Mesodermal cell (in vitro differentiated cells): ENCODE measurements around the gene RARS1. TPM values are rescaled to one million over a fixed set of nuclear protein-coding genes. Genes with fewer than 3 reads are reported as not detected.

Source experiments
- H3K27ac ChIP-seq: 2 replicates; pipeline ENCODE4 v1.7.0; 2013; ENCODE audit warnings: mild to moderate bottlenecking, low read depth, low read length, moderate library complexity; ENCODE audit not compliant: severe bottlenecking
- H3K36me3 ChIP-seq: 2 replicates; pipeline ENCODE4 v1.7.1; 2013; ENCODE audit warnings: mild to moderate bottlenecking, low read length, moderate library complexity; ENCODE audit not compliant: control insufficient read depth, insufficient read depth
- H3K4me1 ChIP-seq: one replicate; pipeline ENCODE4 v1.7.1; 2013; ENCODE audit warnings: mild to moderate bottlenecking, low read length; ENCODE audit not compliant: insufficient read depth, control insufficient read depth, poor library complexity, severe bottlenecking
- H3K4me3 ChIP-seq: 2 replicates; pipeline ENCODE4 v1.7.0; 2013; ENCODE audit warnings: low read length, control low read depth, mild to moderate bottlenecking; ENCODE audit not compliant: insufficient read depth, poor library complexity, severe bottlenecking; ENCODE audit errors: extremely low read depth
- H3K9me3 ChIP-seq: 2 replicates; pipeline ENCODE4 v1.7.1; 2013; ENCODE audit warnings: mild to moderate bottlenecking, low read length, moderate library complexity; ENCODE audit not compliant: control insufficient read depth
- WGBS, 2 experiments: methylation state at CpG; one replicate each; pipeline ENCODE4 v1.1.5; 2013; ENCODE audit warnings: missing lambda C conversion rate in 2 of 2; ENCODE audit not compliant: insufficient coverage in 2 of 2; 5-methylcytosine and 5-hydroxymethylcytosine counted together
- polyA plus RNA-seq, 2 experiments: library from polyadenylated mRNA; stranded (reverse); fragments of 50-300 nt; gene quantifications; one replicate each; pipeline ENCODE4 v1.2.3, GENCODE V29; 2013

Gene RARS1
- polyA plus RNA-seq (2013, experiment 1 of 2), result 106 TPM
- polyA plus RNA-seq (2013, experiment 2 of 2), result 115 TPM

GRCh38 chr5:168486136-168486879 is at the start of gene RARS1:
RARS1 (plus strand) TSS chr5:168486471; CDS start chr5:168486499, 28 bp downstream.
- H3K27ac ChIP-seq, result peak within 1 kb of the TSS; percentile 57
- H3K9me3 ChIP-seq, result no peaks in the 10 kb centered on the region
- peaks cover 38% of the 10 kb centered on the region for H3K36me3 ChIP-seq
- 2% methylated on average over 29 to 30 of the region's 40 CpGs for WGBS, 2 experiments
- H3K4me1 ChIP-seq, result peaks cover 7% of the 10 kb centered on the region
- H3K4me3 ChIP-seq, result peak within 1 kb of the TSS; percentile 99

GRCh38 chr5:168438349-168438748 is 47.9 kb upstream of the RARS1 start:
- H3K4me3 ChIP-seq, result no peak overlapping the region
- peaks cover 12% of the 10 kb centered on the region for H3K4me1 ChIP-seq
- 79 to 98% methylated on average over 2 to 4 of the region's 5 CpGs for whole genome bisulfite sequencing, 2 experiments

GRCh38 chr5:168443533-168443932 is 42.7 kb upstream of the RARS1 start:
- no peaks in the 10 kb centered on the region for H3K4me1 ChIP-seq
- peaks cover 29% of the 10 kb centered on the region for H3K36me3 ChIP-seq
- no peak overlapping the region for H3K27ac ChIP-seq
- no peaks in the 10 kb centered on the region for H3K9me3 ChIP-seq
- no peak overlapping the region for H3K4me3 ChIP-seq

More at GRCh38 chr5:168438349-168438748, 47.9 kb upstream of the RARS1 start:
- Histone ChIP-seq H3K36me3 (peaks cover 27% of the 10 kb centered on the region), H3K9me3 (no peaks in the 10 kb centered on the region), H3K27ac (no peak overlapping the region)

- Histone ChIP-seq H3K36me3 (peaks cover 29% of the 10 kb centered on the region), H3K9me3 (no peaks in the 10 kb centered on the region), H3K27ac (no peak overlapping the region), H3K4me1 (no peaks in the 10 kb centered on the region), H3K4me3 (no peak overlapping the region)
- 84 to 93% methylated on average over 2 to 3 of the region's 4 CpGs for WGBS, 2 experiments
Measured at GRCh38 chr5:168443950-168444700, 42.1 kb upstream of the RARS1 start.

- Histone ChIP-seq H3K4me3 (no peak overlapping the region), H3K36me3 (peaks cover 21% of the 10 kb centered on the region), H3K4me1 (no peaks in the 10 kb centered on the region), H3K9me3 (no peaks in the 10 kb centered on the region), H3K27ac (no peak overlapping the region)
- WGBS, 2 experiments, result 85 to 91% methylated on average over 9 of the region's 10 CpGs
Measured at GRCh38 chr5:168446983-168447619, 39.2 kb upstream of the RARS1 start.

GRCh38 chr5:168447808-168448207 is 38.5 kb upstream of the RARS1 start:
- Histone ChIP-seq H3K4me1 (no peaks in the 10 kb centered on the region), H3K27ac (peak overlapping the region; percentile 32), H3K4me3 (no peak overlapping the region), H3K9me3 (no peaks in the 10 kb centered on the region), H3K36me3 (peaks cover 21% of the 10 kb centered on the region)
- 49 to 74% methylated on average over 2 to 4 of the region's 4 CpGs for WGBS, 2 experiments

GRCh38 chr5:168449166-168449565 is 37.1 kb upstream of the RARS1 start:
- Histone ChIP-seq H3K36me3 (peaks cover 18% of the 10 kb centered on the region), H3K9me3 (no peaks in the 10 kb centered on the region), H3K27ac (no peak overlapping the region), H3K4me3 (no peak overlapping the region), H3K4me1 (no peaks in the 10 kb centered on the region)
- 83% methylated on average over 1 of the region's 2 CpGs; no CpG with 5 or more reads in 1 of the 2 experiments for WGBS, 2 experiments

GRCh38 chr5:168451565-168451964 is 34.7 kb upstream of the RARS1 start:
- 100% methylated on average over 1 to 2 of the region's 3 CpGs for WGBS, 2 experiments
- Histone ChIP-seq H3K36me3 (peaks cover 23% of the 10 kb centered on the region), H3K4me3 (no peak overlapping the region), H3K9me3 (no peaks in the 10 kb centered on the region), H3K4me1 (no peaks in the 10 kb centered on the region), H3K27ac (no peak overlapping the region)

GRCh38 chr5:168455201-168455600 is 31.1 kb upstream of the RARS1 start:
- no peak overlapping the region for H3K4me3 ChIP-seq
- WGBS, 2 experiments, result 93 to 97% methylated on average over 12 of the region's 12 CpGs
- H3K27ac ChIP-seq, result no peak overlapping the region
- peaks cover 9% of the 10 kb centered on the region for H3K9me3 ChIP-seq
- H3K4me1 ChIP-seq, result no peaks in the 10 kb centered on the region
- H3K36me3 ChIP-seq, result peaks cover 53% of the 10 kb centered on the region

- H3K27ac ChIP-seq, result no peak overlapping the region
- 76 to 86% methylated on average over 3 of the region's 3 CpGs for WGBS, 2 experiments
- H3K4me1 ChIP-seq, result no peaks in the 10 kb centered on the region
- H3K4me3 ChIP-seq, result no peak overlapping the region
- H3K36me3 ChIP-seq, result peaks cover 59% of the 10 kb centered on the region
- H3K9me3 ChIP-seq, result peaks cover 9% of the 10 kb centered on the region
Measured at GRCh38 chr5:168457542-168457941, 28.7 kb upstream of the RARS1 start.
